Measurements from ENCODE around the gene PUSL1. TPM values are rescaled to one million over a fixed set of nuclear protein-coding genes. Genes with fewer than 3 reads are reported as not detected.

Gene PUSL1
- total RNA-seq, 2 donors from 2014 or later = 14.5 to 24.8 TPM

GRCh38 chr1:1336446-1336845, 28.0 kb downstream of the PUSL1 start:
- Histone ChIP-seq H3K4me3 (no peak overlapping the region), H3K4me1 (peaks cover 0 to 5% of the 10 kb centered on the region in 2 donors), H3K27me3 (no peaks in the 10 kb centered on the region), H3K9me3 (no peaks in the 10 kb centered on the region), H3K27ac (no peak overlapping the region), H3K36me3 (peaks cover 34% of the 10 kb centered on the region)
- TF ChIP-seq, protein P1, sequence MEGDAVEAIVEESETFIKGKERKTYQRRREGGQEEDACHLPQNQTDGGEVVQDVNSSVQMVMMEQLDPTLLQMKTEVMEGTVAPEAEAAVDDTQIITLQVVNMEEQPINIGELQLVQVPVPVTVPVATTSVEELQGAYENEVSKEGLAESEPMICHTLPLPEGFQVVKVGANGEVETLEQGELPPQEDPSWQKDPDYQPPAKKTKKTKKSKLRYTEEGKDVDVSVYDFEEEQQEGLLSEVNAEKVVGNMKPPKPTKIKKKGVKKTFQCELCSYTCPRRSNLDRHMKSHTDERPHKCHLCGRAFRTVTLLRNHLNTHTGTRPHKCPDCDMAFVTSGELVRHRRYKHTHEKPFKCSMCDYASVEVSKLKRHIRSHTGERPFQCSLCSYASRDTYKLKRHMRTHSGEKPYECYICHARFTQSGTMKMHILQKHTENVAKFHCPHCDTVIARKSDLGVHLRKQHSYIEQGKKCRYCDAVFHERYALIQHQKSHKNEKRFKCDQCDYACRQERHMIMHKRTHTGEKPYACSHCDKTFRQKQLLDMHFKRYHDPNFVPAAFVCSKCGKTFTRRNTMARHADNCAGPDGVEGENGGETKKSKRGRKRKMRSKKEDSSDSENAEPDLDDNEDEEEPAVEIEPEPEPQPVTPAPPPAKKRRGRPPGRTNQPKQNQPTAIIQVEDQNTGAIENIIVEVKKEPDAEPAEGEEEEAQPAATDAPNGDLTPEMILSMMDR (IDR thresholded peaks at IDR 0.05) = no peak
- DNase-seq (ENCODE audit: low spot score) = no peak

- no peak for DNase-seq (ENCODE audit: low spot score)
- Histone ChIP-seq H3K27ac (no peak overlapping the region), H3K4me1 (peaks cover 0 to 5% of the 10 kb centered on the region in 2 donors), H3K36me3 (peaks cover 34% of the 10 kb centered on the region), H3K4me3 (no peak overlapping the region), H3K27me3 (no peaks in the 10 kb centered on the region), H3K9me3 (no peaks in the 10 kb centered on the region)
- TF ChIP-seq, protein P1 (IDR thresholded peaks at IDR 0.05) = no peak
These were observed 28.8 kb downstream of the PUSL1 start for GRCh38 chr1:1336931-1337792.

DNA sequence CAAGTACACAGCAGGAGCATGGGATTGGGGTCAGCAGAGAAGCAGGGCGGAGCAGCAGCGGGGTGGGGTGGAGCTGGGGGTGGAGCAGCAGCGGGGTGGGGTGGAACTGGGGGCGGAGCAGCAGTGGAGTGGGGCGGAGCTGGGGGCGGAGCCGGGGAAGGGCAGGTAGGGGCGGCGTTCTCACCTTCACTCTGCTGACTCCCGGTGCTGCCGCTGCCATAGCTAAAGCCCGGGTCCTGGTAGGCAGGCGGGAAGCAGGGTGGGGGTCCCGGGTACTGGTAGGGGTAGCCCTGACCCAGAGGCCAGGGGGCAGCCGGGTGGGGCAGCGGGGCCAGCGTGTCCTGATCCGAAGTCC, 29.4 kb downstream of the PUSL1 start:
- peaks cover 0 to 5% of the 10 kb centered on the region in 2 donors for H3K4me1 ChIP-seq
- no peak overlapping the region for H3K4me3 ChIP-seq
- TF ChIP-seq, protein P1 (IDR thresholded peaks at IDR 0.05) = no peak
- H3K27ac ChIP-seq = no peak overlapping the region
- H3K9me3 ChIP-seq = no peaks in the 10 kb centered on the region
- H3K36me3 ChIP-seq = peaks cover 34% of the 10 kb centered on the region
- DNase-seq (ENCODE audit: low spot score) = no peak
- no peaks in the 10 kb centered on the region for H3K27me3 ChIP-seq

DNA sequence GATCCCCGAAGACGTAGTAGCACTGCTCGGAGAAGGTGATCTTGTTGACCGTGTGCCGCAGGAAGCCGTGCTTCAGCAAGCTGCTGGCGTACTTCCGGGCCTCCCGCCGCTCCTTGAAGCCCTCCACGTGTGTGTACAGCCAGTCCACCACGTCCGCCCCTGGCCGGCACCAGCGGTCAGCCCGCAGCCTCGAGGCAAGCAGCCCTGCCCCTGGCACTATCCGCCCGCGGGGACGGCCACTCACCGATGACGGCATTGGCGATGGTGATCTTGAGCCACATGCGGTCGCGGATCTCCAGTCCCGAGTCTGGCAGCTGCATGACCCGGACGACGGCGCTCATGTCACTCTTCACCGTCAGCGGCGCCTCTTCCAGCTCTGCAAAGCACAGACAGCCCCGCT, 29.9 kb downstream of the PUSL1 start:
- Histone ChIP-seq H3K36me3 (peaks cover 34% of the 10 kb centered on the region), H3K4me3 (no peak overlapping the region), H3K4me1 (peaks cover 0 to 5% of the 10 kb centered on the region in 2 donors), H3K9me3 (no peaks in the 10 kb centered on the region), H3K27me3 (no peaks in the 10 kb centered on the region), H3K27ac (no peak overlapping the region)
- TF ChIP-seq, protein P1 (IDR thresholded peaks at IDR 0.05) = no peak
- no peak for DNase-seq (ENCODE audit: low spot score)

- H3K27me3 ChIP-seq = no peaks in the 10 kb centered on the region
- H3K4me3 ChIP-seq = no peak overlapping the region
- peaks cover 34% of the 10 kb centered on the region for H3K36me3 ChIP-seq
- H3K9me3 ChIP-seq = no peaks in the 10 kb centered on the region
- TF ChIP-seq, protein P1 (IDR thresholded peaks at IDR 0.05) = no peak
- H3K27ac ChIP-seq = no peak overlapping the region
- H3K4me1 ChIP-seq = peaks cover 0 to 12% of the 10 kb centered on the region in 2 donors
- no peak for DNase-seq (ENCODE audit: low spot score)
These were observed 31.8 kb downstream of the PUSL1 start for GRCh38 chr1:1340185-1340584.

Data from right atrium auricular region (tissue), 2 donors.